Left kidney (tissue), 2 donors: ENCODE measurements around the gene DDR2. TPM values are rescaled to one million over a fixed set of nuclear protein-coding genes. Genes with fewer than 3 reads are reported as not detected.

Experiments
- DNase-seq: peaks from one replicate; pipeline ENCODE4 v3.0.0-alpha.2; 2013
- polyA plus RNA-seq: library from polyadenylated mRNA; unstranded; fragments of 120-200 nt; gene quantifications from one replicate; pipeline ENCODE4 v1.2.1, GENCODE V29; 2013; ENCODE audit not compliant: insufficient read length

Gene DDR2
- polyA plus RNA-seq, 1 donor = 22.2 TPM

GRCh38 chr1:162835157-162835899 is 203.1 kb downstream of the DDR2 start:
- DNase-seq = no peak

Other genes with a start within 250 kb of the DDR2 start
- 0.13 TPM for gene SH2D1B, start 220.3 kb upstream of the DDR2 start, polyA plus RNA-seq
- 44.0 TPM for gene UHMK1, start 134.6 kb upstream of the DDR2 start, polyA plus RNA-seq
- 40.2 TPM for gene UAP1, start 70.7 kb upstream of the DDR2 start, polyA plus RNA-seq
- gene HSD17B7, start 158.2 kb downstream of the DDR2 start, polyA plus RNA-seq = 33.9 TPM
- not detected for gene CCDC190, start 228.7 kb downstream of the DDR2 start, polyA plus RNA-seq